ENCODE results near the gene CDR2.

The CDR2 gene

DNA sequence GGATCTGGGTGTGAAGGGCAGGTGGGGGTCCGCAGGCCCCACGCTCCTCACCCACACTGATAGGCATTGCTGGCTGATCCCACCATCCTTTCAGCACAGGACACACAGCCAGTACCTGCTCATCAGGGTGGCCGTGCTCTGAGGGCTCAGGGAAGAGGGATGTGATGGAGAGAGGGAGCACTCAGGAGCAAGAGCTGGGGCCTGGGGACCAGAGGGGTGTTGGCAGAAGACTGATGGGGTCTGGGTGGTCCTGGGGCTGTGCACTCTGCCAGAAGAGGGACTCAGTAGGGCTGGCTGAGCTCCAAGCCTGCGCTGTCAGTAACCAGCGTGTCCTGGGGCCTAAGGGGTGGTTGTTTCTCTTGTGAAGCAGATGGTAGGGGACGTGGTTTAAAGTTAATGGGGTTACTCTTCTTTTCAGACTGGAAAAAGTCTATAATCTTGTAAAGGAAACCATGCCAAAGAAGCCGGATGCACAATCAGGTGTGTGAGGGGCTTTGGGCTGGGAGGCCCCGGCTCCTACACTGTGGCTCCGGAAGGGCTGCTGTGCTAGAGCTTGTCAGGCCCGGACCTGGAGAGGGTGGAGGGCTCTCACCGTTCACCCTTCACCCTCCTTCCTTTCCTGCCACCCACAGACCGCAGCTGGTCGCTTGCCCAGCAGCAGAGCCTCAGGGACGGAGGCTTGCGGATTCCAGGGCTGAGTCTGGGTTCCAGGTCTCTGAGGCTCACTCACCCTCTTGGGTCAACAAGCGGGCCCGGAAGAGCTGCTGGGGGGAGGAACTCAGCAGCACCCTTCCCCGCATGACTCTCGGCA lies 49.4 kb downstream of the CDR2 start:
- DNase-seq (ENCODE audit: low read depth), result no peak

- no peak for DNase-seq (ENCODE audit: low read depth)
Measured at GRCh38 chr16:22323959-22324786, 50.2 kb downstream of the CDR2 start.

- DNase-seq (ENCODE audit: low read depth), result no peak
Measured at GRCh38 chr16:22323173-22323958, 51.1 kb downstream of the CDR2 start.

- DNase-seq (ENCODE audit: low read depth), result no peak
Measured at GRCh38 chr16:22322741-22323140, 51.7 kb downstream of the CDR2 start.

- DNase-seq (ENCODE audit: low read depth), result no peak
Measured at GRCh38 chr16:22322021-22322471, 52.4 kb downstream of the CDR2 start.

DNA sequence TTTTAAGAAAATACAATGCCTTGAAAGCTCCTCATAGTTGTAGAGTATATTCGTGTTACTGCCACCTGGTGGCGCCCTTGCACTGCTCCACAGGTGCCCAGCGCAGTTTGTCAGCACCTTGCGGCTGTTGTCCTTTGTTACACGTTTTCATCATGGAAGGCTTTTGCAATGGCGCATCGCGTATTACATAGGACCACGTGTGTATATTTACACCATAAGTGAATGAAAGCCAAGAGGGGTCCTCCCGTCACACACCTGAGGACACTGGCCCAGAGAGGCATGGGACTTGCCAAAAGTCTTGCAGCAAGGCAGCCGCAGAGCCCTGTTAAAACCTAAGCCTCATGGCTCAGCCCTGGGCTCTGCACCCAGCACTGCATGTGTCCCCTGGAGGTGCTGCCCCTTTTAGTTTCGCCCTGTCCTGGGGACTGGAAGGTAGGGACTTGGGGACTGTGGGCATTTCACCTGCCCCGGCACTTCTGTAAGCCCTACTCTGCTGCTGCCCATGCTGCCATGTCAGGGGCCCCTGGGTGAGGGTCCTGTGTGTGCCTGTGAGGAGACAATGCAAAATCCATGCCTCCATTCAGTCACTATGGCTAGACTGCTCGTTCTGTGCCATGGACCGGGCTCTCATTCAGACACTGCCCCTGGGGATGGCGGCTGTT lies 52.9 kb downstream of the CDR2 start:
- DNase-seq (ENCODE audit: low read depth), result peak; percentile 54

GRCh38 chr16:22320572-22321339 lies 53.7 kb downstream of the CDR2 start:
- DNase-seq (ENCODE audit: low read depth), result no peak

GRCh38 chr16:22318690-22319358 lies 55.6 kb downstream of the CDR2 start:
- peak; percentile 58 for DNase-seq (ENCODE audit: low read depth)

GRCh38 chr16:22317625-22318024 lies 56.8 kb downstream of the CDR2 start:
- DNase-seq (ENCODE audit: low read depth), result no peak

DNA sequence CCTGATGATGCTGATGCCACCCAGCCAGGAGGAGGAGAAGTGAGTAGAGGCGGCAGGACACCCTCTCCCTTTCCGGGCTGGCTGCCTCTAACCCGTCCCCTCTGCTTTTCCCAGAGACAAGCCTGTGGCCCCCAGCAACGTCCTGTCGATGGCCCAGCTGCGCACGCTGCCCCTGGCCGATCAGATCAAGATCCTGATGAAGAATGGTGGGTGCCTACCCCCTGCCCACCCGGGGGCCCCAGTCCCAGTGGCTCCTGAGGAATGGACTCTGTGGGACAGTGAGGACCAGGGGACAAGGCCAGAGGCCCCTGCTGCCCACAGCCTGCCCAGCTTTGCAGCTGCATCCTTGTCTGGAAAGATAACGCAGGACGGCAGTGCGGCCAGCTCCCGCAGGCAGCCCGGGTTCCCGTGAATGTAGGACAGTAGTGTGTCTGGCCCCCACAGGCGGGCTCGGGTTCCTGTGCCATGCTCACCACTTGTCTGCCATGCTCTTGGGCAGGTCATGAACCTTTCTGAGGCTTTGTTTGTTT lies 57.4 kb downstream of the CDR2 start:
- no peak for DNase-seq (ENCODE audit: low read depth)

GRCh38 chr16:22316411-22316811 lies 58.0 kb downstream of the CDR2 start:
- no peak for DNase-seq (ENCODE audit: low read depth)

- no peak for DNase-seq (ENCODE audit: low read depth)
Measured at GRCh38 chr16:22315979-22316378, 58.4 kb downstream of the CDR2 start.

GRCh38 chr16:22314661-22315626 lies 59.5 kb downstream of the CDR2 start:
- DNase-seq (ENCODE audit: low read depth), result no peak

- DNase-seq (ENCODE audit: low read depth), result no peak
Measured at GRCh38 chr16:22313876-22314470, 60.4 kb downstream of the CDR2 start.

DNA sequence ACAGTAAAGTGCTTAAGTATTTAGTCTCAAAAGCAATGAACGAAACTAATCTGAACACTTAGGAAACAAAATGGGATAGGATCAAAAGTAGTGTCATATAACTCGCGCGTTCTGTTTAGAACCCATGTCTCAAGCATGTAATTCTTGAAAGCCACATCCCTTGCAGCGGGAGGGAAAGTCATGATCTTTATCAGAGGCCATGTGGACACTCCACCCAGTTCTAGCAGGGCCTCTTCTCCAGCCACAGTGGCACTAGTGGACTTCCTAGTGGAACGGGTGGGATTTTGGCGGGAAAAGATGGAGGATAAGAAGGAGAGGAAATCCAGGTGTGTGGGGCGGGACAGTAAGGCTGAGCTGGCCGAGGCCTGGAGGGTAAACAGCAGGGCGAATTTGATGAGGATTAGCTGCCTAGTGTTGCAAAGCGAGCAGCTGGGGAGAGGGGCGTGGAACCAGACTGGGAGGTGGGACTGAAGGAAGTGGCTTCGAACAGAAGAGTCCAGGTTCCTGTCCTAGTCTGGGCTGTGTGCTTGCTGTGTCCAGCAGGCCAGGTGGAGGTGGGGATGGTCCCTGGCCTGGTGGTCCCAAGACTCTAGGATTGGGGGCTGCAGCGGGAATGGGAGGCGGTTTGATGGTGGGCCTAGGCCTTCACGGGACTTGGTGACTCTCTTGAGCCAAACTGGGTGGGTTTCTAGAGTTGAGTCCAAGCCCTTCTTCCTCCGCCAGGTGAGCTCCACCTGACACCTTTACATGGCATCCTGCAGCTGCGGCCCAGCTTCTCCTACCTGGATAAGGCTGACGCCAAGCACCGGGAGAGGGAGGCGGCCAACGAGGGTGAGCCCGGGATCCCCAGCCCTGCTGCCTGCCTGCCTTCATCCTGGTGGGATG lies 61.3 kb downstream of the CDR2 start:
- DNase-seq (ENCODE audit: low read depth), result no peak

DNA sequence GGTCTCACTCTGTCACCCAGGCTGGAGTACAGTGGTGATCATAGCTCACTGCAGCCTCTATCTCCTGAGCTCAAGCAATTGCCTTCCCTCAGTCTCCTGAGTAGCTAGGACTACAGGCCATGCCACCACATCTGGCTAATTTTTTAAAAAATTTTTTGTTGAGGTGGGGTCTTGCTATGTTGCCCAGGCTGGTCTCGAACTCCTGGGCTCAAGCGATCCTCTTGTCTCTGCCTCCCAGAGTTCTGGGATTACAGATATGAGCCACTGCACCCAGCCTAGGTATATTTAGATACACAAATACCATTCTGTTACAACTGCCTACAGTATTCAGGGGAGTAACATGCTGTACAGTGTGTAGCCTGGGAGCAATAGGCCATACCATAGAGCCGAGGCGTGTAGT lies 62.9 kb downstream of the CDR2 start:
- no peak for DNase-seq (ENCODE audit: low read depth)

DNA sequence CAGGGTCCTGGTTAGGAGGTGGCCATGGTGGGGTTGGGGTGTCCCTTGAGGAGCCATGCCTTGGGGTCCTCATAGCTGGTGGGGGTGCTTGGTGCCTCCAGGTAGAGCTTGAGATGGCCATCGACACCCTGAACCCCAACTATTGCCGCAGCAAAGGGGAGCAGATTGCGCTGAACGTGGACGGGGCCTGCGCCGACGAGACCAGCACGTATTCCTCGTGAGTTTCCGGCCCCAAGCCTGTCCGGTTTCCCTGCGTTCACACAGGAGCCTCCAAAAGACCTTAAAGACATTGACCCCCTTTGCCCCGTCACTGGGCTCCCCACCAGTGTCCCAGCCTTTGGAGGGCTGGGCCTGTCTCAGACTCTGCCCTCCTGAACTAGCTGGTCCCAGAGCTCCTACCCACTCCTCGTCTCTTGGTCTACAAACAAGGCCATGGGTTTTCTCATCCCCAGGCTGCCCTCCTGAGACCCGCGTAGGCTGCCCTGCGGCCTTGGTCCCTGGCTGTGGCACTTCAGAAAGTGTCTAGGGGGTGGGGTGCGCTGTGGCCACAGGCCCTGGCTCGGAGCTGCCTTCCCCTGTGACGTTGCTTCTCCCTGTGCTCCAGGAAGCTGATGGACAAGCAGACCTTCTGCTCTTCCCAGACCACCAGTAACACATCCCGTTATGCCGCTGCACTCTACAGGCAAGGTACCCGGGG lies 65.4 kb downstream of the CDR2 start:
- DNase-seq (ENCODE audit: low read depth), result no peak
